ENCODE results near the gene UGCG. TPM values are rescaled to one million over a fixed set of nuclear protein-coding genes. Genes with fewer than 3 reads are reported as not detected.

Gene UGCG
- total RNA-seq, 2 experiments from 2014 or later = 42.1 to 44.0 TPM

DNA sequence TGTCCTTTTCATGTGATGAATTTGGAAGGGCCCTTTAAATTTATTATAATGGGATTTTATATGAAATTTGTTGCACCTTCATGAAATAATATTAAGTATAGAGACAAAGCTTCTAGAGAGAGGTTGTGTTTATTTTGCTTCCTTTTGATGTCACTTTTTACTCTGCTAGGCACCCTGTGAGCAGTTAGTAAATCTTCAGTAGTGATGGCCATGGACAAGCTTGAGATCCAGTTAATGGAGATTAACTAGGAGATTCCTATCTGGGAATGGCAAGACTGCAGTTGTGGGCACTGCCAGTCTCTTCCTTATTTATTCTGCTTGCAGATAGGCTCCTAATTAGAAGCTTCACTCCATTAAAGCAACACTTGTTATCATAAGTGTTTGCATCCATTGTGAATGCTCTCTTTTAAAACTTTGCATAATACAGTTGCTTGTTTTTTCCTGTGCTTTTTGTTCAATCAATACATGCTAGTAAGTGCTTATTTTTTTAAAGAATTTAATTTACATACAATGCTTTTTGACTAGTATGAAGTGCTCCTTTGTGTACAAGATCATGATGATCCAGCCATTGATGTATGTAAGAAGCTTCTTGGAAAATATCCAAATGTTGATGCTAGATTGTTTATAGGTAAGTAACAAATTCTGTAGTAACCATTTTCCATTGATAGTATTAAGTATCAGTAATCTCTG lies 25.9 kb downstream of the UGCG start:
- H3K36me3 Mint-ChIP-seq (ENCODE audit: low read depth) = peaks cover 61% of the 10 kb centered on the region
- ChIA-PET CTCF (no interaction called here), POLR2A (interaction anchor here (0.6 to 2.4 kb wide), 4 partner anchors 16 to 440 kb away, joined by 3 to 10 read pairs (median 5); partner anchors contain the start of gene UGCG)

GRCh38 chr9:111924281-111924680 lies 27.7 kb downstream of the UGCG start:
- no peak overlapping the region for H3K4me3 Mint-ChIP-seq

More for the DNA sequence above, 25.9 kb downstream of the UGCG start:
- H3K36me3 ChIP-seq (ENCODE audit: insufficient read depth, low read length) = peaks cover 30% of the 10 kb centered on the region
- no peaks in the 10 kb centered on the region for H3K9me3 ChIP-seq (ENCODE audit: control insufficient read depth in 1 of 2, insufficient read depth in 1 of 2, low read length in 2 of 2)
- H3K4me3 Mint-ChIP-seq = no peak overlapping the region
- no peaks in the 10 kb centered on the region for H3K9me3 Mint-ChIP-seq
- no peaks in the 10 kb centered on the region for H3K27me3 Mint-ChIP-seq
- peak overlapping the region; percentile 75 for H3K27ac Mint-ChIP-seq
- no peak for ATAC-seq (ENCODE audit: poor library complexity)
- no peak for TF ChIP-seq CTCF (IDR thresholded peaks at IDR 0.05)
- intact Hi-C loops (cut with DNase I, micrococcal nuclease) = loop anchor here in 1 of 2 experiments (10.0 kb wide), 2 partner anchors 112 to 158 kb away; no protein-coding TSS in a partner anchor
- peaks cover 53% of the 10 kb centered on the region for H3K4me1 Mint-ChIP-seq (ENCODE audit: low read depth)
- H3K27me3 ChIP-seq (ENCODE audit: control insufficient read depth in 1 of 2, insufficient read depth in 2 of 2, low read length in 2 of 2) = no peaks in the 10 kb centered on the region
- H3K4me1 ChIP-seq (ENCODE audit: insufficient read depth, low read length) = peaks cover 25% of the 10 kb centered on the region
- no peak for DNase-seq
- H3K27ac ChIP-seq (ENCODE audit: low read depth in 1 of 2, low read length in 2 of 2) = no peak overlapping the region
- H3K4me3 ChIP-seq (ENCODE audit: low read length) = no peak overlapping the region

More at GRCh38 chr9:111924281-111924680, 27.7 kb downstream of the UGCG start:
- ChIA-PET POLR2A (interaction anchor here (1.5 to 2.4 kb wide), 2 partner anchors 14 to 28 kb away, joined by 6 to 10 read pairs; partner anchors contain the start of gene UGCG), CTCF (no interaction called here)
- intact Hi-C loops (cut with DNase I, micrococcal nuclease) = loop anchor here in 1 of 2 experiments (10.0 kb wide), 2 partner anchors 111 to 159 kb away; no protein-coding TSS in a partner anchor
- peaks cover 62% of the 10 kb centered on the region for H3K4me1 Mint-ChIP-seq (ENCODE audit: low read depth)
- H3K9me3 Mint-ChIP-seq = no peaks in the 10 kb centered on the region
- H3K27ac Mint-ChIP-seq = no peak overlapping the region
- peaks cover 64% of the 10 kb centered on the region for H3K36me3 Mint-ChIP-seq (ENCODE audit: low read depth)
- TF ChIP-seq CTCF (IDR thresholded peaks at IDR 0.05) = no peak
- no peaks in the 10 kb centered on the region for H3K27me3 ChIP-seq (ENCODE audit: control insufficient read depth in 1 of 2, insufficient read depth in 2 of 2, low read length in 2 of 2)
- no peak overlapping the region for H3K4me3 ChIP-seq (ENCODE audit: low read length)
- peaks cover 19% of the 10 kb centered on the region for H3K36me3 ChIP-seq (ENCODE audit: insufficient read depth, low read length)
- DNase-seq (no peak), ATAC-seq (ENCODE audit: poor library complexity) (no peak)
- H3K4me1 ChIP-seq (ENCODE audit: insufficient read depth, low read length) = peaks cover 27% of the 10 kb centered on the region
- H3K27ac ChIP-seq (ENCODE audit: low read depth in 1 of 2, low read length in 2 of 2) = no peak overlapping the region
- H3K9me3 ChIP-seq (ENCODE audit: control insufficient read depth in 1 of 2, insufficient read depth in 1 of 2, low read length in 2 of 2) = no peaks in the 10 kb centered on the region
- H3K27me3 Mint-ChIP-seq = no peaks in the 10 kb centered on the region
